Thoracic aorta (tissue), 2 donors: ENCODE results near the gene TMA7. TPM values are rescaled to one million over a fixed set of nuclear protein-coding genes. Genes with fewer than 3 reads are reported as not detected.
A peak's percentile ranks its signal among the peaks of the same experiment; 100 is the strongest.

Source experiments
- ATAC-seq: fragments of 150-250 bp; one replicate; pipeline ENCODE4 v1.8.0; 2017; ENCODE audit warnings: low read depth; ENCODE audit not compliant: insufficient number of reproducible peaks, low FRiP score
- DNase-seq: peaks from one replicate; pipeline ENCODE4 v3.0.0-alpha.2; 2020; ENCODE audit warnings: low spot score
- H3K27ac ChIP-seq, 2 donors: fragments of 200-600 bp; sonication (generic); 1 replicate in 1 of 2; 2 replicates in 1 of 2; pipeline ENCODE4 v1.5.1; 2016; ENCODE audit warnings: mild to moderate bottlenecking in 2 of 2, moderate library complexity in 2 of 2
- H3K27me3 ChIP-seq: fragments of 200-600 bp; sonication (generic); replicated peaks from 2 replicates; pipeline ENCODE4 v1.6.0; 2016; ENCODE audit warnings: mild to moderate bottlenecking; ENCODE audit not compliant: insufficient read depth
- H3K36me3 ChIP-seq: fragments of 200-600 bp; sonication (generic); one replicate; pipeline ENCODE4 v1.5.1; 2016
- H3K4me1 ChIP-seq, 2 donors: fragments of 200-600 bp; sonication (generic); 1 replicate in 1 of 2; 2 replicates in 1 of 2; pipeline versions ENCODE4 v1.5.1 to v1.6.0; 2016; ENCODE audit warnings: low read depth in 2 of 2, mild to moderate bottlenecking in 1 of 2; ENCODE audit not compliant: control insufficient read depth in 1 of 2
- H3K4me3 ChIP-seq: fragments of 200-600 bp; sonication (generic); 2 replicates; pipeline ENCODE4 v1.5.1; 2016; ENCODE audit warnings: mild to moderate bottlenecking
- H3K9me3 ChIP-seq: fragments of 200-600 bp; sonication (generic); 2 replicates; pipeline ENCODE4 v1.5.1; 2016
- CTCF ChIP-seq: fragments of 200-600 bp; sonication (generic); IDR thresholded peaks from one replicate; pipeline ENCODE4 v1.5.1; 2019; ENCODE audit warnings: antibody characterized with exemption
- total RNA-seq, 2 donors: library from RNA; depleted of rRNA; stranded (reverse); fragments of >200 nt; gene quantifications; one replicate each; pipeline versions ENCODE4 v1.1.0 to v1.2.3, GENCODE V29; 2016

TMA7 gene
- total RNA-seq, 2 donors from 2014 or later = 112 to 164 TPM

- Histone ChIP-seq H3K27ac (peak overlapping the region; percentile 94 to 98), H3K4me3 (peak overlapping the region; percentile 15), H3K9me3 (no peaks in the 10 kb centered on the region), H3K27me3 (no peaks in the 10 kb centered on the region), H3K36me3 (peaks cover 32% of the 10 kb centered on the region), H3K4me1 (peaks cover 35 to 48% of the 10 kb centered on the region in 2 donors)
- ATAC-seq = no peak
- no peak for TF ChIP-seq CTCF
- DNase-seq = no peak
These were observed 25.1 kb downstream of the TMA7 start for GRCh38 chr3:48465237-48465530.

- H3K27ac ChIP-seq = peak overlapping the region; percentile 94 to 98
- H3K4me1 ChIP-seq = peaks cover 38 to 53% of the 10 kb centered on the region in 2 donors
- no peaks in the 10 kb centered on the region for H3K9me3 ChIP-seq
- peak; percentile 69 for TF ChIP-seq CTCF
- DNase-seq (peak; percentile 100), ATAC-seq (peak; percentile 93)
- peaks cover 26% of the 10 kb centered on the region for H3K36me3 ChIP-seq
- peak overlapping the region; percentile 72 for H3K4me3 ChIP-seq
- no peaks in the 10 kb centered on the region for H3K27me3 ChIP-seq
These were observed 25.7 kb downstream of the TMA7 start for GRCh38 chr3:48465531-48466378.

- peak overlapping the region; percentile 94 to 98 for H3K27ac ChIP-seq
- peaks cover 20% of the 10 kb centered on the region for H3K36me3 ChIP-seq
- peak overlapping the region; percentile 72 for H3K4me3 ChIP-seq
- no peaks in the 10 kb centered on the region for H3K27me3 ChIP-seq
- no peak for DNase-seq
- peaks cover 45 to 61% of the 10 kb centered on the region in 2 donors for H3K4me1 ChIP-seq
- H3K9me3 ChIP-seq = no peaks in the 10 kb centered on the region
- no peak for TF ChIP-seq CTCF
- peak; percentile 1 for ATAC-seq
These were observed 26.5 kb downstream of the TMA7 start for GRCh38 chr3:48466386-48467109.

- H3K36me3 ChIP-seq = peaks cover 20% of the 10 kb centered on the region
- ATAC-seq (no peak), DNase-seq (no peak)
- no peak for TF ChIP-seq CTCF
- H3K4me3 ChIP-seq = peak overlapping the region; percentile 72
- H3K27me3 ChIP-seq = no peaks in the 10 kb centered on the region
- H3K4me1 ChIP-seq = peaks cover 51 to 67% of the 10 kb centered on the region in 2 donors
- peak overlapping the region; percentile 94 to 98 for H3K27ac ChIP-seq
- H3K9me3 ChIP-seq = no peaks in the 10 kb centered on the region
These were observed 27.0 kb downstream of the TMA7 start for GRCh38 chr3:48467110-48467454.

- Histone ChIP-seq H3K4me1 (peaks cover 51 to 70% of the 10 kb centered on the region in 2 donors), H3K27me3 (no peaks in the 10 kb centered on the region), H3K9me3 (no peaks in the 10 kb centered on the region), H3K4me3 (peak overlapping the region; percentile 72), H3K36me3 (peaks cover 20% of the 10 kb centered on the region), H3K27ac (peak overlapping the region; percentile 94 to 98)
- DNase-seq (no peak), ATAC-seq (no peak)
- TF ChIP-seq CTCF = no peak
These were observed 27.6 kb downstream of the TMA7 start for GRCh38 chr3:48467473-48468267.
